ENCODE data around the gene KCNH1. TPM values are rescaled to one million over a fixed set of nuclear protein-coding genes. Genes with fewer than 3 reads are reported as not detected.

KCNH1 gene
- total and polyA plus RNA-seq, 5 donors, result 0.02 TPM; not detected in 4

- ATAC-seq, result no peak
Observed at GRCh38 chr1:210794445-210794844, 339.5 kb downstream of the KCNH1 start.

GRCh38 chr1:210792250-210793102 is 341.5 kb downstream of the KCNH1 start:
- Histone ChIP-seq H3K9me3 (ENCODE audit: control insufficient read depth, low read length) (no peaks in the 10 kb centered on the region), H3K27me3 (ENCODE audit: control insufficient read depth, insufficient read depth) (no peaks in the 10 kb centered on the region), H3K4me1 (ENCODE audit: control insufficient read depth, insufficient read depth, low read length) (no peaks in the 10 kb centered on the region), H3K27ac (ENCODE audit: low read length) (no peak overlapping the region), H3K4me3 (ENCODE audit: low read length) (no peak overlapping the region)
- ATAC-seq (no peak), DNase-seq (no peak)
- intact Hi-C loops (cut with DNase I), result no loop called here
- 44% methylated on average over 3 of the region's 3 CpGs for WGBS

More at GRCh38 chr1:210794445-210794844, 339.5 kb downstream of the KCNH1 start:
- Histone ChIP-seq H3K27me3 (ENCODE audit: control insufficient read depth, insufficient read depth) (no peaks in the 10 kb centered on the region), H3K4me3 (ENCODE audit: low read length) (no peak overlapping the region), H3K9me3 (ENCODE audit: control insufficient read depth, low read length) (no peaks in the 10 kb centered on the region), H3K27ac (ENCODE audit: low read length) (no peak overlapping the region), H3K4me1 (ENCODE audit: control insufficient read depth, insufficient read depth, low read length) (no peaks in the 10 kb centered on the region)
- DNase-seq, result no peak
- intact Hi-C loops (cut with DNase I), result no loop called here
- 85% methylated on average over 1 of the region's 1 CpG for WGBS

GRCh38 chr1:210790196-210790595 is 343.8 kb downstream of the KCNH1 start:
- H3K27me3 ChIP-seq (ENCODE audit: control insufficient read depth, insufficient read depth), result no peaks in the 10 kb centered on the region
- no peak overlapping the region for H3K4me3 ChIP-seq (ENCODE audit: low read length)
- no peak for DNase-seq
- WGBS, result 60% methylated on average over 2 of the region's 2 CpGs
- H3K27ac ChIP-seq (ENCODE audit: low read length), result no peak overlapping the region
- no peak for ATAC-seq
- no peaks in the 10 kb centered on the region for H3K4me1 ChIP-seq (ENCODE audit: control insufficient read depth, insufficient read depth, low read length)
- no peaks in the 10 kb centered on the region for H3K9me3 ChIP-seq (ENCODE audit: control insufficient read depth, low read length)
- intact Hi-C loops (cut with DNase I), result no loop called here

- no peak overlapping the region for H3K4me3 ChIP-seq (ENCODE audit: low read length)
- WGBS, result 84% methylated on average over 1 of the region's 1 CpG
- no peaks in the 10 kb centered on the region for H3K27me3 ChIP-seq (ENCODE audit: control insufficient read depth, insufficient read depth)
- no peak for DNase-seq
- H3K9me3 ChIP-seq (ENCODE audit: control insufficient read depth, low read length), result no peaks in the 10 kb centered on the region
- ATAC-seq, result no peak
- intact Hi-C loops (cut with DNase I), result no loop called here
- no peak overlapping the region for H3K27ac ChIP-seq (ENCODE audit: low read length)
- no peaks in the 10 kb centered on the region for H3K4me1 ChIP-seq (ENCODE audit: control insufficient read depth, insufficient read depth, low read length)
Observed at GRCh38 chr1:210787800-210788199, 346.1 kb downstream of the KCNH1 start.

- WGBS, result 73% methylated on average over 1 of the region's 1 CpG
- Histone ChIP-seq H3K4me3 (ENCODE audit: low read length) (no peak overlapping the region), H3K4me1 (ENCODE audit: control insufficient read depth, insufficient read depth, low read length) (no peaks in the 10 kb centered on the region), H3K27ac (ENCODE audit: low read length) (no peak overlapping the region), H3K9me3 (ENCODE audit: control insufficient read depth, low read length) (no peaks in the 10 kb centered on the region), H3K27me3 (ENCODE audit: control insufficient read depth, insufficient read depth) (no peaks in the 10 kb centered on the region)
- ATAC-seq (no peak), DNase-seq (no peak)
- intact Hi-C loops (cut with DNase I), result no loop called here
Observed at GRCh38 chr1:210786546-210786945, 347.4 kb downstream of the KCNH1 start.

- no peaks in the 10 kb centered on the region for H3K27me3 ChIP-seq (ENCODE audit: control insufficient read depth, insufficient read depth)
- ATAC-seq (no peak), DNase-seq (no peak)
- no peak overlapping the region for H3K27ac ChIP-seq (ENCODE audit: low read length)
- no peaks in the 10 kb centered on the region for H3K4me1 ChIP-seq (ENCODE audit: control insufficient read depth, insufficient read depth, low read length)
- 63% methylated on average over 1 of the region's 1 CpG for WGBS
- no peaks in the 10 kb centered on the region for H3K9me3 ChIP-seq (ENCODE audit: control insufficient read depth, low read length)
- intact Hi-C loops (cut with DNase I), result no loop called here
- H3K4me3 ChIP-seq (ENCODE audit: low read length), result no peak overlapping the region
Observed at GRCh38 chr1:210783925-210784324, 350.0 kb downstream of the KCNH1 start.

GRCh38 chr1:210781652-210782051 is 352.3 kb downstream of the KCNH1 start:
- Histone ChIP-seq H3K27ac (ENCODE audit: low read length) (no peak overlapping the region), H3K9me3 (ENCODE audit: control insufficient read depth, low read length) (no peaks in the 10 kb centered on the region), H3K4me3 (ENCODE audit: low read length) (no peak overlapping the region), H3K27me3 (ENCODE audit: control insufficient read depth, insufficient read depth) (no peaks in the 10 kb centered on the region), H3K4me1 (ENCODE audit: control insufficient read depth, insufficient read depth, low read length) (no peaks in the 10 kb centered on the region)
- WGBS, result 61% methylated on average over 5 of the region's 5 CpGs
- no peak for DNase-seq
- ATAC-seq, result no peak
- intact Hi-C loops (cut with DNase I), result no loop called here

- no peaks in the 10 kb centered on the region for H3K4me1 ChIP-seq (ENCODE audit: control insufficient read depth, insufficient read depth, low read length)
- DNase-seq (no peak), ATAC-seq (peak in 1 of 2 donors; percentile 35)
- no peaks in the 10 kb centered on the region for H3K27me3 ChIP-seq (ENCODE audit: control insufficient read depth, insufficient read depth)
- H3K4me3 ChIP-seq (ENCODE audit: low read length), result no peak overlapping the region
- WGBS, result 34% methylated on average over 3 of the region's 3 CpGs
- intact Hi-C loops (cut with DNase I), result no loop called here
- H3K9me3 ChIP-seq (ENCODE audit: control insufficient read depth, low read length), result no peaks in the 10 kb centered on the region
- no peak overlapping the region for H3K27ac ChIP-seq (ENCODE audit: low read length)
Observed at GRCh38 chr1:210779269-210779668, 354.7 kb downstream of the KCNH1 start.

- H3K27me3 ChIP-seq (ENCODE audit: control insufficient read depth, insufficient read depth), result no peaks in the 10 kb centered on the region
- no peaks in the 10 kb centered on the region for H3K9me3 ChIP-seq (ENCODE audit: control insufficient read depth, low read length)
- no peak overlapping the region for H3K27ac ChIP-seq (ENCODE audit: low read length)
- H3K4me3 ChIP-seq (ENCODE audit: low read length), result no peak overlapping the region
- H3K4me1 ChIP-seq (ENCODE audit: control insufficient read depth, insufficient read depth, low read length), result no peaks in the 10 kb centered on the region
- ATAC-seq (no peak), DNase-seq (no peak)
- WGBS, result 81% methylated on average over 2 of the region's 2 CpGs
- intact Hi-C loops (cut with DNase I), result no loop called here
Observed at GRCh38 chr1:210777914-210778313, 356.0 kb downstream of the KCNH1 start.

GRCh38 chr1:210776712-210777111 is 357.2 kb downstream of the KCNH1 start:
- ATAC-seq, result no peak
- Histone ChIP-seq H3K9me3 (ENCODE audit: control insufficient read depth, low read length) (no peaks in the 10 kb centered on the region), H3K27me3 (ENCODE audit: control insufficient read depth, insufficient read depth) (no peaks in the 10 kb centered on the region), H3K4me3 (ENCODE audit: low read length) (no peak overlapping the region), H3K27ac (ENCODE audit: low read length) (no peak overlapping the region), H3K4me1 (ENCODE audit: control insufficient read depth, insufficient read depth, low read length) (no peaks in the 10 kb centered on the region)
- WGBS, result 56% methylated on average over 3 of the region's 3 CpGs
- DNase-seq, result no peak
- intact Hi-C loops (cut with DNase I), result no loop called here

GRCh38 chr1:210775289-210775688 is 358.7 kb downstream of the KCNH1 start:
- WGBS, result 78% methylated on average over 6 of the region's 6 CpGs
- no peaks in the 10 kb centered on the region for H3K27me3 ChIP-seq (ENCODE audit: control insufficient read depth, insufficient read depth)
- intact Hi-C loops (cut with DNase I), result no loop called here
- H3K4me3 ChIP-seq (ENCODE audit: low read length), result no peak overlapping the region
- H3K27ac ChIP-seq (ENCODE audit: low read length), result no peak overlapping the region
- DNase-seq (no peak), ATAC-seq (no peak)
- no peaks in the 10 kb centered on the region for H3K4me1 ChIP-seq (ENCODE audit: control insufficient read depth, insufficient read depth, low read length)
- H3K9me3 ChIP-seq (ENCODE audit: control insufficient read depth, low read length), result no peaks in the 10 kb centered on the region

All from right cardiac atrium (tissue), 5 donors.